PC-9 (cell line): Measurements from ENCODE around the gene ATP11C. TPM values are rescaled to one million over a fixed set of nuclear protein-coding genes. Genes with fewer than 3 reads are reported as not detected.

Source experiments
- BruUV-seq: library from RNA; stranded (reverse); fragments of 400-500 nt; replicated peaks from 2 replicates; lab custom pipeline; 2021; lab: Mats Ljungman, UMichigan
- CTCF ChIA-PET: fragments of 300-600 bp; sonication (Branson Sonifier 250); formaldehyde crosslinking; loops from one replicate; lab custom pipeline; 2022; ENCODE audit warnings: antibody characterized with exemption; lab: Charles Lee
- POLR2A ChIA-PET: fragments of 300-600 bp; sonication (Branson Sonifier 250); formaldehyde crosslinking; loops from one replicate; lab custom pipeline; 2022; ENCODE audit warnings: antibody characterized with exemption; ENCODE audit not compliant: unreplicated experiment; lab: Charles Lee
- DNase-seq, 2 experiments: peaks; one replicate each; pipeline versions ENCODE4 v3.0.0 to v3.0.0-alpha.2; 2015 to 2022; ENCODE audit warnings: mixed read lengths in 1 of 2
- H2AFZ ChIP-seq: fragments of 200-600 bp; sonication (generic); 2 replicates; pipeline ENCODE4 v1.8.1; 2017; ENCODE audit warnings: antibody characterized with exemption
- H3F3A ChIP-seq: fragments of 200-600 bp; sonication (generic); 2 replicates; pipeline ENCODE4 v1.8.1; 2017; ENCODE audit warnings: antibody characterized with exemption, mild to moderate bottlenecking, low read depth; ENCODE audit not compliant: insufficient read depth
- H3K27ac ChIP-seq: fragments of 200-600 bp; sonication (generic); 2 replicates; pipeline ENCODE4 v1.6.1; 2016; ENCODE audit warnings: mixed run types
- H3K27me3 ChIP-seq: fragments of 200-600 bp; sonication (generic); 2 replicates; pipeline ENCODE4 v1.6.1; 2016; ENCODE audit warnings: low read depth, mixed run types; ENCODE audit not compliant: insufficient read depth
- H3K36me3 ChIP-seq: fragments of 200-600 bp; sonication (generic); 2 replicates; pipeline ENCODE4 v1.6.1; 2016; ENCODE audit warnings: low read depth, mixed run types
- H3K4me1 ChIP-seq: fragments of 200-600 bp; sonication (generic); replicated peaks from 2 replicates; pipeline ENCODE4 v1.6.1; 2016; ENCODE audit warnings: mixed run types; ENCODE audit not compliant: insufficient read depth
- H3K4me2 ChIP-seq: fragments of 200-600 bp; sonication (generic); 2 replicates; pipeline ENCODE4 v1.6.1; 2017; ENCODE audit warnings: mixed run types
- H3K4me3 ChIP-seq: fragments of 200-600 bp; sonication (generic); 2 replicates; pipeline ENCODE4 v1.6.1; 2016; ENCODE audit warnings: mixed run types
- H3K79me2 ChIP-seq: fragments of 200-600 bp; sonication (generic); 2 replicates; pipeline ENCODE4 v1.6.1; 2017; ENCODE audit warnings: low read depth, mixed run types
- H3K9me2 ChIP-seq: fragments of 200-600 bp; sonication (generic); 2 replicates; pipeline ENCODE4 v1.8.1; 2017; ENCODE audit warnings: mild to moderate bottlenecking; ENCODE audit not compliant: insufficient read depth
- H3K9me3 ChIP-seq: fragments of 200-600 bp; sonication (generic); 2 replicates; pipeline ENCODE4 v1.8.1; 2016; ENCODE audit warnings: low read depth; ENCODE audit not compliant: insufficient read depth
- H4K20me1 ChIP-seq: fragments of 200-600 bp; sonication (generic); 2 replicates; pipeline ENCODE4 v1.8.1; 2017; ENCODE audit not compliant: insufficient read depth
- CTCF ChIP-seq: fragments of 200-600 bp; sonication (generic); conservative IDR thresholded peaks from 2 replicates; pipeline ENCODE4 v1.6.1; 2017; ENCODE audit warnings: mixed run types, antibody characterized with exemption, mild to moderate bottlenecking, moderate library complexity
- EZH2 ChIP-seq: fragments of 200-600 bp; sonication (generic); IDR thresholded peaks from 2 replicates; pipeline ENCODE4 v1.8.0; 2017; ENCODE audit warnings: antibody characterized with exemption, low read depth
- intact Hi-C: fragments of 100-400 bp; cut with micrococcal nuclease; formaldehyde crosslinking; loops from one replicate; pipeline ENCODE4 v1.10.0; 2022; ENCODE audit not compliant: unreplicated experiment
- total RNA-seq: library from RNA; stranded (reverse); gene quantifications from 2 replicates; pipeline ENCODE4 v1.2.3, GENCODE V29; 2021

Gene ATP11C
- total RNA-seq, 1 experiment from 2014 or later = 13.0 TPM

GRCh38 chrX:139831017-139831416 lies 101.8 kb downstream of the ATP11C start:
- intact Hi-C loops = no loop called here
- no TSS peak for BruUV-seq
- no peaks in the 10 kb centered on the region for H3K79me2 ChIP-seq
- H3K27me3 ChIP-seq = no peaks in the 10 kb centered on the region
- H3K36me3 ChIP-seq = no peaks in the 10 kb centered on the region
- no peaks in the 10 kb centered on the region for H3K9me2 ChIP-seq
- DNase-seq = no peak
- H3K4me1 ChIP-seq = no peaks in the 10 kb centered on the region
- CTCF ChIA-PET = no interaction called here
- no peaks in the 10 kb centered on the region for H3K9me3 ChIP-seq
- no peak overlapping the region for H2AFZ ChIP-seq
- H3F3A ChIP-seq = no peaks in the 10 kb centered on the region
- H3K4me3 ChIP-seq = no peak overlapping the region
- no peak overlapping the region for H3K4me2 ChIP-seq
- H3K27ac ChIP-seq = no peak overlapping the region
- no peak for TF ChIP-seq EZH2
- no peak for TF ChIP-seq CTCF
- no peaks in the 10 kb centered on the region for H4K20me1 ChIP-seq
- POLR2A ChIA-PET = interaction anchor here (0.7 kb wide), 1 partner anchor 111 kb away, joined by 3 read pairs; no protein-coding TSS in a partner anchor

- no TSS peak for BruUV-seq
- Histone ChIP-seq H3K27ac (no peak overlapping the region), H4K20me1 (no peaks in the 10 kb centered on the region), H3K27me3 (no peaks in the 10 kb centered on the region), H3F3A (no peaks in the 10 kb centered on the region), H3K4me1 (no peaks in the 10 kb centered on the region), H3K36me3 (no peaks in the 10 kb centered on the region), H3K4me3 (no peak overlapping the region), H2AFZ (no peak overlapping the region), H3K79me2 (no peaks in the 10 kb centered on the region), H3K9me2 (no peaks in the 10 kb centered on the region), H3K9me3 (no peaks in the 10 kb centered on the region), H3K4me2 (no peak overlapping the region)
- ChIA-PET CTCF (no interaction called here), POLR2A (no interaction called here)
- TF ChIP-seq CTCF = no peak
- no peak for TF ChIP-seq EZH2
- no peak for DNase-seq
- intact Hi-C loops = no loop called here
Observed at GRCh38 chrX:139828830-139829229, 104.0 kb downstream of the ATP11C start.

GRCh38 chrX:139828033-139828432 lies 104.8 kb downstream of the ATP11C start:
- no peaks in the 10 kb centered on the region for H3K27me3 ChIP-seq
- no peaks in the 10 kb centered on the region for H3K79me2 ChIP-seq
- no peaks in the 10 kb centered on the region for H4K20me1 ChIP-seq
- H3K4me3 ChIP-seq = no peak overlapping the region
- no peaks in the 10 kb centered on the region for H3K36me3 ChIP-seq
- intact Hi-C loops = no loop called here
- H3K4me2 ChIP-seq = no peak overlapping the region
- TF ChIP-seq EZH2 = no peak
- POLR2A ChIA-PET = no interaction called here
- BruUV-seq = no TSS peak
- no peaks in the 10 kb centered on the region for H3F3A ChIP-seq
- H3K9me2 ChIP-seq = no peaks in the 10 kb centered on the region
- no peak overlapping the region for H2AFZ ChIP-seq
- H3K4me1 ChIP-seq = no peaks in the 10 kb centered on the region
- no peak overlapping the region for H3K27ac ChIP-seq
- CTCF ChIA-PET = no interaction called here
- H3K9me3 ChIP-seq = no peaks in the 10 kb centered on the region
- DNase-seq = no peak
